Astrocyte (in vitro differentiated cells and primary cell): ENCODE results near the gene C3orf20. TPM values are rescaled to one million over a fixed set of nuclear protein-coding genes. Genes with fewer than 3 reads are reported as not detected.

Experiments
- DNase-seq: peaks from one replicate; pipeline ENCODE4 v3.0.0-alpha.2; 2010; ENCODE audit warnings: low read depth
- FAIRE-seq: peaks from 2 replicates; lab custom pipeline; 2011; peaks lifted over from hg19 to GRCh38; lab: Jason Lieb, UNC
- H2AFZ ChIP-seq: 2 replicates; pipeline ENCODE4 v1.6.0; 2012; ENCODE audit warnings: low read depth, low read length, inconsistent platforms
- H3K27ac ChIP-seq: 2 replicates; pipeline ENCODE4 v1.5.1; 2011; ENCODE audit warnings: low read depth, low read length, inconsistent platforms
- H3K27me3 ChIP-seq: 2 replicates; pipeline ENCODE4 v1.6.0; 2011; ENCODE audit warnings: low read length, inconsistent platforms; ENCODE audit not compliant: insufficient read depth
- H3K36me3 ChIP-seq: 2 replicates; pipeline ENCODE4 v1.5.1; 2011; ENCODE audit warnings: low read length, inconsistent platforms; ENCODE audit not compliant: insufficient read depth
- H3K4me1 ChIP-seq: 2 replicates; pipeline ENCODE4 v1.5.1; 2011; ENCODE audit warnings: low read length, inconsistent platforms; ENCODE audit not compliant: insufficient read depth
- H3K4me2 ChIP-seq: 2 replicates; pipeline ENCODE4 v1.6.0; 2012; ENCODE audit warnings: low read length, inconsistent platforms
- H3K4me3 ChIP-seq: 2 replicates; pipeline ENCODE4 v1.5.1; 2011; ENCODE audit warnings: low read depth, mild to moderate bottlenecking, low read length, inconsistent platforms; ENCODE audit not compliant: insufficient read depth
- H3K79me2 ChIP-seq: 2 replicates; pipeline ENCODE4 v1.6.0; 2012; ENCODE audit warnings: mild to moderate bottlenecking, low read length, inconsistent platforms; ENCODE audit not compliant: insufficient read depth
- H3K9ac ChIP-seq: 2 replicates; pipeline ENCODE4 v1.6.0; 2012; ENCODE audit warnings: mild to moderate bottlenecking, low read length, inconsistent platforms
- H3K9me3 ChIP-seq: 2 replicates; pipeline ENCODE4 v1.5.1; 2012; ENCODE audit warnings: low read depth, mild to moderate bottlenecking, low read length, inconsistent platforms; ENCODE audit not compliant: insufficient read depth
- H4K20me1 ChIP-seq: 2 replicates; pipeline ENCODE4 v1.6.0; 2012; ENCODE audit warnings: low read length, inconsistent platforms; ENCODE audit not compliant: insufficient read depth
- H3K27ac Mint-ChIP-seq: one replicate; pipeline ENCODE4 v1.8.0; 2021; ENCODE audit warnings: mild to moderate bottlenecking, mixed read lengths; ENCODE audit not compliant: unreplicated experiment
- H3K27me3 Mint-ChIP-seq: one replicate; pipeline ENCODE4 v1.8.0; 2021; ENCODE audit warnings: low read depth, mixed read lengths; ENCODE audit not compliant: unreplicated experiment
- H3K36me3 Mint-ChIP-seq: one replicate; pipeline ENCODE4 v1.8.0; 2021; ENCODE audit warnings: low read depth, mixed read lengths; ENCODE audit not compliant: unreplicated experiment
- H3K4me1 Mint-ChIP-seq: one replicate; pipeline ENCODE4 v1.8.0; 2021; ENCODE audit warnings: low read depth, mixed read lengths; ENCODE audit not compliant: unreplicated experiment
- H3K4me3 Mint-ChIP-seq: one replicate; pipeline ENCODE4 v1.8.0; 2021; ENCODE audit warnings: mild to moderate bottlenecking, moderate library complexity, mixed read lengths; ENCODE audit not compliant: unreplicated experiment
- H3K9me3 Mint-ChIP-seq: one replicate; pipeline ENCODE4 v1.8.0; 2021; ENCODE audit warnings: mild to moderate bottlenecking, mixed read lengths; ENCODE audit not compliant: unreplicated experiment
- EZH2 ChIP-seq: IDR thresholded peaks from 2 replicates; pipeline ENCODE4 v1.6.1; 2012; ENCODE audit warnings: mild to moderate bottlenecking, low read length, inconsistent platforms; ENCODE audit not compliant: insufficient read depth
- total RNA-seq: library from RNA; stranded (reverse); gene quantifications from 2 replicates; pipeline ENCODE4 v1.2.1, GENCODE V29; 2021
- TF ChIP-seq, protein P1 (sequence below): IDR thresholded peaks from 2 replicates; pipeline ENCODE4 v1.5.1; 2011; ENCODE audit warnings: low read depth, mild to moderate bottlenecking, inconsistent platforms, low read length, moderate library complexity; ENCODE audit not compliant: insufficient read depth

C3orf20 gene
- total RNA-seq, 1 donor from 2014 or later: 0.16 TPM

DNA sequence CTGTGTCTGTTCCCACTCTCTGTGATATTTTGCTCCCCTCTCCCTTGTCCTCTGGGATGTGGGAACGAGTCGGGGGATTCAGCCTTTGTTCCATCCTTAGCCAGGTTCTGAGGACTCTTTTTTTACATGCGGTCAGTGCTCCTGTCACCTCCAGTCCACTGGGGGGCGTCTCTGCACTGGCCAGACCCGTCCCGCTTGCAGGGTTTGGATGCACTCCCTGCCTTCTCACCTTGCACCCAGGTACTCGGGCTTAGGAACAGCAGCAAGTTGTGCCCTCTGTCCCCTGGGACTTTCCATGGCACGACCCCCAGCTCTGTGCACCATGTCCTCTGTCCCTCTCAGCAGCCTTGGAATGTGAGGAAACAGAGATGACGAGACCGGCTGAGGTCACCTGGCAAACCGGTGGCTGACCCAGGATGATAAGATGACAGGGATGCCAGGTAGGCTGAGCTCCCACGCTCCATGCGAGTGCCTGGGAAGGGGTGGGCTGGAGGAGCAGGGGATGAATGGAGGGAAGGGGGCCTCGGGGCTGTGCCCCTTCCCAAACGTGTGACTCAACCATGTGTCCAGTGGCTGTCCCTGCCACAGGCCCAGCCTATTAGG is 116.5 kb downstream of the C3orf20 start:
- DNase-seq: peak; percentile 3
- H3K4me1 ChIP-seq: peaks cover 8% of the 10 kb centered on the region
- Mint-ChIP-seq H3K4me1 (peaks cover 2% of the 10 kb centered on the region), H3K36me3 (peaks cover 1% of the 10 kb centered on the region), H3K9me3 (no peaks in the 10 kb centered on the region), H3K27ac (no peak overlapping the region), H3K27me3 (peaks cover 45% of the 10 kb centered on the region), H3K4me3 (no peak overlapping the region)
- H3K27ac ChIP-seq: no peak overlapping the region
- H3K4me2 ChIP-seq: peak overlapping the region; percentile 39
- TF ChIP-seq EZH2: no peak
- TF ChIP-seq, protein P1, sequence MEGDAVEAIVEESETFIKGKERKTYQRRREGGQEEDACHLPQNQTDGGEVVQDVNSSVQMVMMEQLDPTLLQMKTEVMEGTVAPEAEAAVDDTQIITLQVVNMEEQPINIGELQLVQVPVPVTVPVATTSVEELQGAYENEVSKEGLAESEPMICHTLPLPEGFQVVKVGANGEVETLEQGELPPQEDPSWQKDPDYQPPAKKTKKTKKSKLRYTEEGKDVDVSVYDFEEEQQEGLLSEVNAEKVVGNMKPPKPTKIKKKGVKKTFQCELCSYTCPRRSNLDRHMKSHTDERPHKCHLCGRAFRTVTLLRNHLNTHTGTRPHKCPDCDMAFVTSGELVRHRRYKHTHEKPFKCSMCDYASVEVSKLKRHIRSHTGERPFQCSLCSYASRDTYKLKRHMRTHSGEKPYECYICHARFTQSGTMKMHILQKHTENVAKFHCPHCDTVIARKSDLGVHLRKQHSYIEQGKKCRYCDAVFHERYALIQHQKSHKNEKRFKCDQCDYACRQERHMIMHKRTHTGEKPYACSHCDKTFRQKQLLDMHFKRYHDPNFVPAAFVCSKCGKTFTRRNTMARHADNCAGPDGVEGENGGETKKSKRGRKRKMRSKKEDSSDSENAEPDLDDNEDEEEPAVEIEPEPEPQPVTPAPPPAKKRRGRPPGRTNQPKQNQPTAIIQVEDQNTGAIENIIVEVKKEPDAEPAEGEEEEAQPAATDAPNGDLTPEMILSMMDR: peak; percentile 61
- H3K36me3 ChIP-seq: no peaks in the 10 kb centered on the region
- FAIRE-seq: no peak
- H4K20me1 ChIP-seq: no peaks in the 10 kb centered on the region
- H3K9me3 ChIP-seq: no peaks in the 10 kb centered on the region
- H3K9ac ChIP-seq: no peak overlapping the region
- no peak overlapping the region for H3K4me3 ChIP-seq
- H3K79me2 ChIP-seq: no peaks in the 10 kb centered on the region
- H3K27me3 ChIP-seq: peaks cover 24% of the 10 kb centered on the region
- H2AFZ ChIP-seq: peak overlapping the region; percentile 64

DNA sequence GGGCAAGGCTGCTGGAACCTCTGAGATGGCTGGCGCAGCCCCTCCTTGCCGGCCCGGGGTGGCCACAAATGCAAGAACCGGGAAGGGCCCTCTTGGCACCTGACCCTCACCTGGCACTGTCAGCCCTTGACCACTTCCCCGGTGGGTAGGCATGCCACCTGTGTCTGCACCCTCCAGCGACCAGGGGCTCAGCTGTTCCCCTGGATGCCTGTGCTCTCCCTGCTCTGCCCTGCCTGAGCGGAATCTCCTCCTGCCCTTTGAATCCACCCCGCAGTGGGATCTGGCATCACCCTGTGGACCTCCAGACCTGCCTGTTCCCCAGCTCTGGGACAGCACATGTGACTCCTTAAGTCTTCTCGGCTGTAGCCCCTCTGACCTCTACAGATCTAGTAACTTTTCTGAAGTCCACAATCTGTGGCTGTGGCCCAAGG is 117.8 kb downstream of the C3orf20 start:
- Histone ChIP-seq H3K79me2 (no peaks in the 10 kb centered on the region), H4K20me1 (no peaks in the 10 kb centered on the region), H3K9me3 (no peaks in the 10 kb centered on the region), H3K9ac (no peak overlapping the region), H2AFZ (no peak overlapping the region), H3K27me3 (peaks cover 20% of the 10 kb centered on the region), H3K36me3 (no peaks in the 10 kb centered on the region), H3K4me3 (no peak overlapping the region), H3K4me1 (peaks cover 8% of the 10 kb centered on the region), H3K27ac (no peak overlapping the region), H3K4me2 (no peak overlapping the region)
- DNase-seq (no peak), FAIRE-seq (no peak)
- Mint-ChIP-seq H3K9me3 (no peaks in the 10 kb centered on the region), H3K36me3 (no peaks in the 10 kb centered on the region), H3K4me3 (no peak overlapping the region), H3K27ac (no peak overlapping the region), H3K27me3 (peaks cover 45% of the 10 kb centered on the region), H3K4me1 (peaks cover 2% of the 10 kb centered on the region)
- no peak for TF ChIP-seq EZH2
- TF ChIP-seq, protein P1: no peak

GRCh38 chr3:14793126-14793857 is 118.4 kb downstream of the C3orf20 start:
- Histone ChIP-seq H3K36me3 (no peaks in the 10 kb centered on the region), H2AFZ (no peak overlapping the region), H3K9me3 (no peaks in the 10 kb centered on the region), H3K4me2 (no peak overlapping the region), H3K9ac (no peak overlapping the region), H3K4me3 (no peak overlapping the region), H3K79me2 (no peaks in the 10 kb centered on the region), H4K20me1 (no peaks in the 10 kb centered on the region), H3K27me3 (peaks cover 23% of the 10 kb centered on the region), H3K27ac (no peak overlapping the region), H3K4me1 (peaks cover 8% of the 10 kb centered on the region)
- Mint-ChIP-seq H3K4me3 (no peak overlapping the region), H3K27me3 (peaks cover 44% of the 10 kb centered on the region), H3K4me1 (peaks cover 2% of the 10 kb centered on the region), H3K9me3 (peaks cover 1% of the 10 kb centered on the region), H3K36me3 (no peaks in the 10 kb centered on the region), H3K27ac (no peak overlapping the region)
- FAIRE-seq (no peak), DNase-seq (no peak)
- TF ChIP-seq EZH2: no peak
- TF ChIP-seq, protein P1: no peak
